Muscle of leg (tissue), 11 donors: ENCODE measurements around the gene MARCHF3. TPM values are rescaled to one million over a fixed set of nuclear protein-coding genes. Genes with fewer than 3 reads are reported as not detected.

Experiments used
- DNase-seq: peaks from one replicate; pipeline ENCODE4 v3.0.0; 2013
- H3K27ac ChIP-seq: one replicate; pipeline ENCODE4 v1.5.1; 2013; ENCODE audit warnings: mild to moderate bottlenecking, low read length, control low read depth
- H3K27me3 ChIP-seq: one replicate; pipeline ENCODE4 v1.6.1; 2013; ENCODE audit warnings: low read length; ENCODE audit not compliant: control insufficient read depth, insufficient read depth
- H3K36me3 ChIP-seq: one replicate; pipeline ENCODE4 v1.6.1; 2013; ENCODE audit warnings: low read length; ENCODE audit not compliant: control insufficient read depth, insufficient read depth
- H3K4me1 ChIP-seq: one replicate; pipeline ENCODE4 v1.6.1; 2013; ENCODE audit warnings: low read length; ENCODE audit not compliant: control insufficient read depth, insufficient read depth
- H3K4me3 ChIP-seq: one replicate; pipeline ENCODE4 v1.5.1; 2013; ENCODE audit warnings: low read length, control low read depth
- H3K9me3 ChIP-seq: replicated peaks from 2 replicates; pipeline ENCODE4 v1.6.1; 2013; ENCODE audit warnings: low read depth, low read length; ENCODE audit not compliant: control insufficient read depth
- WGBS: methylation state at CpG from one replicate; pipeline ENCODE4 v1.1.5; 2013; ENCODE audit warnings: missing lambda C conversion rate; ENCODE audit not compliant: insufficient coverage; 5-methylcytosine and 5-hydroxymethylcytosine counted together
- polyA plus RNA-seq, 8 donors: library from polyadenylated mRNA; unstranded; fragments of 120-200 nt; gene quantifications; one replicate each; pipeline versions ENCODE4 v1.2.1 to v1.2.3, GENCODE V29; 2013; ENCODE audit warnings: inconsistent platforms in 1 of 8, low replicate concordance in 1 of 8; ENCODE audit not compliant: insufficient read length in 8 of 8, insufficient read depth in 1 of 8
- total RNA-seq: library from RNA; stranded (reverse); fragments of 120-200 nt; gene quantifications from one replicate; pipeline ENCODE4 v1.2.4, GENCODE V29; 2013

MARCHF3 gene
- total and polyA plus RNA-seq, 9 donors = 7.0 to 13.1 (median 10.4) TPM

- DNase-seq = no peak
- Histone ChIP-seq H3K4me1 (no peaks in the 10 kb centered on the region), H3K36me3 (no peaks in the 10 kb centered on the region), H3K9me3 (no peaks in the 10 kb centered on the region), H3K27me3 (no peaks in the 10 kb centered on the region), H3K4me3 (no peak overlapping the region), H3K27ac (no peak overlapping the region)
- WGBS = no CpG with 5 or more reads among the region's 2 CpGs
Observed at GRCh38 chr5:126961702-126962101, 68.7 kb downstream of the MARCHF3 start.

- no peak overlapping the region for H3K4me3 ChIP-seq
- H3K4me1 ChIP-seq = no peaks in the 10 kb centered on the region
Observed at GRCh38 chr5:126961128-126961527, 69.2 kb downstream of the MARCHF3 start.

GRCh38 chr5:126959188-126959587, 71.2 kb downstream of the MARCHF3 start:
- Histone ChIP-seq H3K36me3 (no peaks in the 10 kb centered on the region), H3K27me3 (no peaks in the 10 kb centered on the region), H3K9me3 (no peaks in the 10 kb centered on the region), H3K27ac (no peak overlapping the region), H3K4me1 (no peaks in the 10 kb centered on the region), H3K4me3 (no peak overlapping the region)
- no peak for DNase-seq

More at GRCh38 chr5:126961128-126961527, 69.2 kb downstream of the MARCHF3 start:
- Histone ChIP-seq H3K9me3 (no peaks in the 10 kb centered on the region), H3K27me3 (no peaks in the 10 kb centered on the region), H3K36me3 (no peaks in the 10 kb centered on the region), H3K27ac (no peak overlapping the region)
- WGBS = no CpG with 5 or more reads among the region's 1 CpG
- DNase-seq = no peak

- Histone ChIP-seq H3K27ac (no peak overlapping the region), H3K27me3 (no peaks in the 10 kb centered on the region), H3K4me1 (no peaks in the 10 kb centered on the region), H3K4me3 (no peak overlapping the region), H3K9me3 (no peaks in the 10 kb centered on the region), H3K36me3 (no peaks in the 10 kb centered on the region)
- WGBS = no CpG with 5 or more reads among the region's 2 CpGs
- no peak for DNase-seq
Observed at GRCh38 chr5:126956991-126957390, 73.4 kb downstream of the MARCHF3 start.

- WGBS = no CpG with 5 or more reads among the region's 3 CpGs
- H3K27me3 ChIP-seq = no peaks in the 10 kb centered on the region
- DNase-seq = no peak
Observed at GRCh38 chr5:126954981-126955380, 75.4 kb downstream of the MARCHF3 start.

GRCh38 chr5:126953640-126954039, 76.7 kb downstream of the MARCHF3 start:
- no peaks in the 10 kb centered on the region for H3K9me3 ChIP-seq
- no peak overlapping the region for H3K27ac ChIP-seq
- WGBS = no CpG with 5 or more reads among the region's 2 CpGs
- DNase-seq = no peak
- H3K4me3 ChIP-seq = no peak overlapping the region
- no peaks in the 10 kb centered on the region for H3K27me3 ChIP-seq
- peaks cover under 1% of the 10 kb centered on the region for H3K36me3 ChIP-seq
- H3K4me1 ChIP-seq = no peaks in the 10 kb centered on the region

More at GRCh38 chr5:126954981-126955380, 75.4 kb downstream of the MARCHF3 start:
- Histone ChIP-seq H3K4me3 (no peak overlapping the region), H3K36me3 (no peaks in the 10 kb centered on the region), H3K4me1 (no peaks in the 10 kb centered on the region), H3K9me3 (no peaks in the 10 kb centered on the region), H3K27ac (no peak overlapping the region)

- no peaks in the 10 kb centered on the region for H3K9me3 ChIP-seq
- no peak for DNase-seq
- no peaks in the 10 kb centered on the region for H3K27me3 ChIP-seq
- H3K4me1 ChIP-seq = no peaks in the 10 kb centered on the region
- H3K36me3 ChIP-seq = peaks cover 2% of the 10 kb centered on the region
- H3K4me3 ChIP-seq = no peak overlapping the region
- 65% methylated on average over 2 of the region's 2 CpGs for WGBS
- H3K27ac ChIP-seq = no peak overlapping the region
Observed at GRCh38 chr5:126949475-126949874, 80.9 kb downstream of the MARCHF3 start.

GRCh38 chr5:126948453-126948852, 81.9 kb downstream of the MARCHF3 start:
- Histone ChIP-seq H3K4me3 (no peak overlapping the region), H3K36me3 (peaks cover 2% of the 10 kb centered on the region), H3K9me3 (no peaks in the 10 kb centered on the region), H3K27ac (no peak overlapping the region), H3K27me3 (no peaks in the 10 kb centered on the region), H3K4me1 (no peaks in the 10 kb centered on the region)
- no peak for DNase-seq
- 94% methylated on average over 5 of the region's 6 CpGs for WGBS

- Histone ChIP-seq H3K27me3 (no peaks in the 10 kb centered on the region), H3K4me3 (no peak overlapping the region), H3K9me3 (no peaks in the 10 kb centered on the region), H3K27ac (no peak overlapping the region), H3K36me3 (peaks cover 2% of the 10 kb centered on the region), H3K4me1 (no peaks in the 10 kb centered on the region)
- DNase-seq = no peak
- WGBS = 97% methylated on average over 3 of the region's 3 CpGs
Observed at GRCh38 chr5:126948011-126948355, 82.4 kb downstream of the MARCHF3 start.

GRCh38 chr5:126947146-126948010, 83.0 kb downstream of the MARCHF3 start:
- DNase-seq = no peak
- H3K4me3 ChIP-seq = no peak overlapping the region
- no peaks in the 10 kb centered on the region for H3K27me3 ChIP-seq
- H3K36me3 ChIP-seq = peaks cover 2% of the 10 kb centered on the region
- WGBS = 71% methylated on average over 4 of the region's 5 CpGs
- H3K9me3 ChIP-seq = no peaks in the 10 kb centered on the region
- H3K4me1 ChIP-seq = no peaks in the 10 kb centered on the region
- H3K27ac ChIP-seq = no peak overlapping the region
